Vagina (tissue), 2 donors: Measurements from ENCODE around the gene CD80.

ENCODE experiments used
- POLR2A ChIP-seq, 2 donors: fragments of 450-650 bp; IDR thresholded peaks; one replicate each; pipeline ENCODE4 v1.6.1; 2017; ENCODE audit warnings: antibody characterized with exemption in 2 of 2, mild to moderate bottlenecking in 2 of 2, moderate library complexity in 2 of 2
- POLR2AphosphoS5 ChIP-seq, 2 donors: sonication (generic); formaldehyde crosslinking; IDR thresholded peaks; one replicate each; pipeline ENCODE4 v1.9.0; 2017; ENCODE audit warnings: antibody characterized with exemption in 2 of 2, mild to moderate bottlenecking in 2 of 2, low read depth in 1 of 2; ENCODE audit not compliant: insufficient read depth in 1 of 2
- TF ChIP-seq, protein P1 (sequence below), 3 experiments: fragments of 450-650 bp in 2 of 3; fragments of 200-600 bp in 1 of 3; sonication (generic) in 1 of 3; IDR thresholded peaks; one replicate each; pipeline ENCODE4 v1.5.1; 2017 to 2019; ENCODE audit warnings: antibody characterized with exemption in 3 of 3, mild to moderate bottlenecking in 2 of 3, moderate library complexity in 2 of 3

DNA sequence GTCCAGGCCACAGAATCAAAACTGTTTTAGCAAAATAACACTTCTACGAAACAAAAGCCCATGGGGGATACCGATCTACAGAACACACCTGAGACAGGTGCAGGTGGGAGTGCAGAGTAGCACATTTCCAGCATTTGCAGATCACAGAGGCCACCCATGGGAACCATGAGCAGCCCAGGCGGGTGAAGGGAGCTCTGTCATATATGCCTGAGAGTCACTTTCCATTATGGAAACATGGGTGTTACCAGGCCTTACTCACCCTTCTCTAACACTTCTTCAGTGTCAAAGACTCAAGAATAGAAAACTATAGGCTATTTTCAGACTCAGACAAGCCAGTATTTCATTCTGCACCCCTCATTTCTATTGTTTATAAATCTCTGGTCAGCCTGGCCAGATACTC, 41.7 kb upstream of the CD80 start:
- TF ChIP-seq POLR2A (IDR thresholded peaks at IDR 0.05) (no peak), POLR2AphosphoS5 (IDR thresholded peaks at IDR 0.05; ENCODE audit: insufficient read depth in 1 of 2, low read depth in 1 of 2) (no peak)
- TF ChIP-seq, protein P1, sequence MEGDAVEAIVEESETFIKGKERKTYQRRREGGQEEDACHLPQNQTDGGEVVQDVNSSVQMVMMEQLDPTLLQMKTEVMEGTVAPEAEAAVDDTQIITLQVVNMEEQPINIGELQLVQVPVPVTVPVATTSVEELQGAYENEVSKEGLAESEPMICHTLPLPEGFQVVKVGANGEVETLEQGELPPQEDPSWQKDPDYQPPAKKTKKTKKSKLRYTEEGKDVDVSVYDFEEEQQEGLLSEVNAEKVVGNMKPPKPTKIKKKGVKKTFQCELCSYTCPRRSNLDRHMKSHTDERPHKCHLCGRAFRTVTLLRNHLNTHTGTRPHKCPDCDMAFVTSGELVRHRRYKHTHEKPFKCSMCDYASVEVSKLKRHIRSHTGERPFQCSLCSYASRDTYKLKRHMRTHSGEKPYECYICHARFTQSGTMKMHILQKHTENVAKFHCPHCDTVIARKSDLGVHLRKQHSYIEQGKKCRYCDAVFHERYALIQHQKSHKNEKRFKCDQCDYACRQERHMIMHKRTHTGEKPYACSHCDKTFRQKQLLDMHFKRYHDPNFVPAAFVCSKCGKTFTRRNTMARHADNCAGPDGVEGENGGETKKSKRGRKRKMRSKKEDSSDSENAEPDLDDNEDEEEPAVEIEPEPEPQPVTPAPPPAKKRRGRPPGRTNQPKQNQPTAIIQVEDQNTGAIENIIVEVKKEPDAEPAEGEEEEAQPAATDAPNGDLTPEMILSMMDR (IDR thresholded peaks at IDR 0.05), result no peak
